Measurements from ENCODE around the gene UFL1. TPM values are rescaled to one million over a fixed set of nuclear protein-coding genes. Genes with fewer than 3 reads are reported as not detected.
A peak's percentile ranks its signal among the peaks of the same experiment; 100 is the strongest.

UFL1 gene
- total RNA-seq, 4 donors from 2014 or later, result 14.4 to 29.4 (median 24.0) TPM

- no peaks in the 10 kb centered on the region for H3K4me1 ChIP-seq
- no peak overlapping the region for H3K27ac ChIP-seq
- no peaks in the 10 kb centered on the region for H3K36me3 ChIP-seq
- no peaks in the 10 kb centered on the region for H3K27me3 ChIP-seq
- no peak for TF ChIP-seq CTCF (IDR thresholded peaks at IDR 0.05)
- TF ChIP-seq POLR2A (IDR thresholded peaks at IDR 0.05), result no peak
- WGBS, 2 donors, result 87 to 91% methylated on average over 1 of the region's 1 CpG
- H3K9me3 ChIP-seq, result peaks cover 0 to 17% (median 0%) of the 10 kb centered on the region in 3 donors
- intact Hi-C loops (cut with DNase I), result no loop called here
- H3K4me3 ChIP-seq, result no peak overlapping the region
- no peak for DNase-seq
Observed at GRCh38 chr6:96502915-96503314, 18.7 kb upstream of the UFL1 start.

GRCh38 chr6:96505363-96505762 is 16.2 kb upstream of the UFL1 start:
- Histone ChIP-seq H3K36me3 (peaks cover 0 to 6% (median 0%) of the 10 kb centered on the region in 3 donors), H3K4me3 (no peak overlapping the region), H3K9me3 (peaks cover 0 to 15% (median 0%) of the 10 kb centered on the region in 3 donors), H3K27me3 (no peaks in the 10 kb centered on the region), H3K4me1 (no peaks in the 10 kb centered on the region), H3K27ac (no peak overlapping the region)
- 61 to 62% methylated on average over 2 of the region's 2 CpGs for WGBS, 2 donors
- intact Hi-C loops (cut with DNase I), result no loop called here
- DNase-seq, result no peak
- TF ChIP-seq CTCF (IDR thresholded peaks at IDR 0.05) (no peak), POLR2A (IDR thresholded peaks at IDR 0.05) (no peak)

- Histone ChIP-seq H3K27ac (no peak overlapping the region), H3K36me3 (peaks cover 0 to 17% (median 0%) of the 10 kb centered on the region in 3 donors), H3K9me3 (peaks cover 0 to 10% (median 0%) of the 10 kb centered on the region in 3 donors), H3K27me3 (no peaks in the 10 kb centered on the region), H3K4me3 (no peak overlapping the region), H3K4me1 (no peaks in the 10 kb centered on the region)
- TF ChIP-seq CTCF (IDR thresholded peaks at IDR 0.05), result no peak
- no peak for TF ChIP-seq POLR2A (IDR thresholded peaks at IDR 0.05)
- WGBS, 2 donors, result 75 to 78% methylated on average over 2 of the region's 2 CpGs
- intact Hi-C loops (cut with DNase I), result no loop called here
- no peak for DNase-seq
Observed at GRCh38 chr6:96509281-96509680, 12.3 kb upstream of the UFL1 start.

DNA sequence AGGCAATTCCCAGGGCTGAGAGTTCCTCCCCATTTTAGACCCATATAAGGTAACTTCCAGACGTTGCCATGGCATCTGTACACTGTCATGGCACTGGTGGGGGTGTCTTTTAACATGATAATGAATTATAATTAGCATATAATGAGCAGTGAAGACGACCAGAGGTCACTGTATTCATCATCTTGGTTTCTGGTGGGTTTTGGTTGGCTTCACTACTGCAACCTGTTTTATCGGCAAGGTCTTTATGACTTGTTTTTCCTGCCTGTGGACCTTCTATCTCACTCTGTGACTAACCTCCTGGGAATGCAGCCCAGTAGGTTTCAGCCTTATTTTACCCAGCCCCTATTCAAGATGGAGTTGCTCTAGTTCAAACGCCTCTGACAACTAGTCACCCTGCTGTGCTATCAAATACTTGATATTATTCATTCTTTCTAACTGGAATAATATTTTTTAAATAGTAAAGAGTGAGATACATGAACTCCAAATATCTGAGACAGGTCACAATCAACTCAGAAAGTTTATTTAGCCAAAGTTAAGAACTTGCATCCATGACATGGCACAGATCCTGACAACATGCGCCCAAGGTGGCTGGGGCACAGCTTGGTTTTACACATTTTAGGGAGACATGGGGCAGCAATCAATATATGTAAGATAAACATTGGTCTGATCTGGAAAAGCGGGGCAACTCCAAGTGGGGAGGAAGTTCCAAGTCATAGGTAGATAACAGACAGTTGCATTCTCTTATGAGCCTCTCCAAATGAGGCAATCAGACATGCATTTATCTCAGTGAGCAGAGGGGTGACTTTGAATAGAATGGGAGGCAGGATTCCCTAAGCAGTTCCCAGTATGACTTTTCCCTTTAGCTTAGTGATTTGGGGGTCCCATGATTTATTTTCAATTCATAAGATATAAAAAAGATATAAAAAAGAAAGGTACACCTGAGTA is 1.2 kb upstream of the UFL1 start:
- Histone ChIP-seq H3K27me3 (no peaks in the 10 kb centered on the region), H3K4me1 (peaks cover 0 to 38% (median 20%) of the 10 kb centered on the region in 3 donors), H3K27ac (peak overlapping the region in 3 of 4 donors; percentile 95 to 98 (median 95)), H3K4me3 (peak overlapping the region; percentile 70 to 92 (median 79)), H3K9me3 (no peaks in the 10 kb centered on the region), H3K36me3 (peaks cover 0 to 15% (median 0%) of the 10 kb centered on the region in 3 donors)
- TF ChIP-seq CTCF (IDR thresholded peaks at IDR 0.05), result no peak
- TF ChIP-seq POLR2A (IDR thresholded peaks at IDR 0.05), result no peak
- WGBS, 2 donors, result 34 to 47% methylated on average over 6 of the region's 6 CpGs
- intact Hi-C loops (cut with DNase I), result no loop called here
- no peak for DNase-seq

DNA sequence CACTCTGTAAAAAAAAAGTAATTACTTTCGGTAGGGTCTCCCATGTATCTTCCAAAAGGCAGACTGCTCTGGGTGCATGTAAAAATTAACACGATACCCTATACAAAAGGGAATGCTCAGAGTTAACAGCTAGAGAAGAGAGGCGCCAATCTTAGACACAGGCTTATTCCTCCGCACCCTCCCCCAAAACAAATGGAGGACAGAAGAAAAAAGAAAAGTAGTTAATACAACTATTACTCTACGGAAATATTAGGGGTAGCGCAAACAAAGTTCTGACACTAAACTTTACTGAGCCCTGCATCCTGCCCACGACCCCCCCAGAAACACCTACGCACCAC is 331 bp upstream of the UFL1 start:
- H3K9me3 ChIP-seq, result no peaks in the 10 kb centered on the region
- H3K27ac ChIP-seq, result peak overlapping the region; percentile 95 to 98 (median 95)
- no peak for DNase-seq
- peaks cover 0 to 23% (median 0%) of the 10 kb centered on the region in 3 donors for H3K36me3 ChIP-seq
- intact Hi-C loops (cut with DNase I), result no loop called here
- no peak for TF ChIP-seq POLR2A (IDR thresholded peaks at IDR 0.05)
- TF ChIP-seq CTCF (IDR thresholded peaks at IDR 0.05), result no peak
- 0 to 1% methylated on average over 7 of the region's 8 CpGs for WGBS, 2 donors
- H3K4me1 ChIP-seq, result peaks cover 0 to 38% (median 20%) of the 10 kb centered on the region in 3 donors
- peak overlapping the region; percentile 70 to 92 (median 79) for H3K4me3 ChIP-seq
- H3K27me3 ChIP-seq, result no peaks in the 10 kb centered on the region

Data from esophagus squamous epithelium (tissue), 5 donors.